DMS79 (cell line): Measurements from ENCODE around the gene TMPRSS2.
A peak's percentile ranks its signal among the peaks of the same experiment; 100 is the strongest.

Experiments used
- DNase-seq: peaks from one replicate; lab custom pipeline; 2025; lab: John Stamatoyannopoulos, UW

The TMPRSS2 gene

DNA sequence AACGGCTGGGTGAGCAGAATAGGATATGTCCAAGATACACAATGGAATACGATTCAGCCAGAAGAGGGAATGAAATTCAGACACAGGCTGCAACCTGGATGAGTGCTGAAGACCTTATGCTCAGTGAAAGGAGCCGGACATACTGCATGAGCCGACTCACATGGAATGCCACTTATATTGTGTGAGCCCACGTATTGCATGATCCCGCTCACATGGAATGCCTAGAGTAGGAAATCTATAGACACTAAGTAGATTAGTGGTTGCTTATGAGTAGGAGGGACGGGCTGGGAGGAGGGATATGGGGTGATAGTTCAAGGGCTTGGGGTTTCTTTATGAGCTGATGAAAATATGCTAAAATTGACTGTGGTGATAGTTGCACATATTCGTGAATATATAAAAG, 26.8 kb downstream of the TMPRSS2 start:
- DNase-seq = no peak

DNA sequence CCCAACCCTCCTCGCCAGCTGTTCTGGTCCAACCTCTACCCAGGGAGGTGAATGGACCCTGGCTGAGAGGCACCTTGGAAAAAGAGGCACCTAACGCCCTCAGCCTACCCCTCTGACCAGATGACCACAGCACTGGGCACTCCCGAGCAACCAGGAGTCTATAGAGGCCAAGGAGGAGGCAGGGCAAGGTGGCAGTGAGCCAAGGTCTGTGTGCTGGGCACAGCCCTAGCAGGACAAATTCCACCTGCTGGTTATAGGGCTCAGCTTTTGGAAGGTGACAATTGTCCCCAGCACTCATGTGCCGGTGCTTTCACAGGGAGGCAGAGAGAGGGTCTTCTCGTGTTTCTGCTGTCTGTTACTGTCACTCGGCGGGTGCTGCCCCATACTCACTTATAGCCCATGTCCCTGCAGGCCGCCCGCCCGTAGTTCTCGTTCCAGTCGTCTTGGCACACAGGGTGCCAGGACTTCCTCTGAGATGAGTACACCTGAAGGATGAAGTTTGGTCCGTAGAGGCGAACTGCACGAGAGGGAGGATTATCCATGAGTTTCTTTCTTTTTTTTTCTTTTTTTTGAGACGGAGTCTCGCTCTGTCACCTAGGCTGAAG, 27.8 kb downstream of the TMPRSS2 start:
- DNase-seq = no peak

DNA sequence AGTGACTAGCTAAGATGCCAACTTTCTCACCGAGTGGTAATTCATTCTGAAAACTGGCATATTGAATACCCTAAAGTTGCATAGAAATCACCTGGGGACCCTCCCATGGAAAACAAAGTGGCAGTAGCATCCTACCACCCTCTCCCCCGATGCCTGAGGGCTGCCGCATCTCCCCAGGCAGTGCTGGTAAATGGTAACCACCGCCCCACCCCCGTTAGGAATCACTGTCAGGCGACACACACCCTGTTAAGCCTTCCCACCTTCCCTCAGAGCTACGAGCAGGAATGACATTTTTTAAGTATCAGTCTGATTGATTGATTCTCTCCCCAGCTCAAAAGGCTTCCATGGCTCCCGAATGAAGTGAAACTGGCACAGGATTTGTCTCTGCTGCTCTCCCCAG, 28.3 kb downstream of the TMPRSS2 start:
- DNase-seq = no peak

DNA sequence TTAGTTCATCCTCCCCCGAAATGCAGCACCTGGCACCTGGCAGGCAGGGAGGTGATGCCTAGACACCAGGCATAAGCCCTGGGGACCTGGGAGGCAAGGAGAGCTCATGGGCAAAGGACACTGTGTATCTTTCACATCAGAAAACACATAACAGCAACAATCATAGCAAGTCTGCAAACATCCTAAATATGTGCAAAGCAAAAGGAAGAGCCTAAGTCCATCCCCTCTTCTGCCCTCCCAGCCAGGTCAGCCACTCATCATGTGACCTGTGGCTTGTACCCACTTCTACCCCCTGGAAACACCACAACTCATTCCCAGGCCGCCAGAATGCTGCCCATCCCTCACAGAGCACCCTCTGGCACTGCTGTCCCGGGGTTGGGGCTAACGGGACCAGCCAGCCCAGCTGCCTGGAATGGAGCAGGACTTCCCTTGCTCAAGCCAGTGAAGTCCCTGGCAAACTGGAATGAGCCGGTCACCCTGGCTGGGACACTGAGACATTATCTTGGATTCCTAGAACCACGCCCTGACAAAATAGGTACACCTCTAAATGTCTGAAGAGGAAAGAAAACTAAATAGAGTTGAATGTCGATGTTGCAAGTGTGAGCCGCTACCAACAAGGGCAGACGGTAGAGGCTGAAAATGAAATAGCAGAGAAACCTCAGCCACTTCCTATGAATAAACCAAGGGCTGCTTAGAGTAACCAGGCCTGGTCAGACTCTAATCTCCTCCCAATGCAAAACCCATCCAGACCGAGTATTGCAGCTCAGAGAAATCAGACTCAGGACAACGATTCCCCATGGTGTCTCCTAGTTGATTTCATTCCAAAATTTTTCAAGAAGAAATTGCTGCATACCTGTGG, 29.4 kb downstream of the TMPRSS2 start:
- DNase-seq = no peak

DNA sequence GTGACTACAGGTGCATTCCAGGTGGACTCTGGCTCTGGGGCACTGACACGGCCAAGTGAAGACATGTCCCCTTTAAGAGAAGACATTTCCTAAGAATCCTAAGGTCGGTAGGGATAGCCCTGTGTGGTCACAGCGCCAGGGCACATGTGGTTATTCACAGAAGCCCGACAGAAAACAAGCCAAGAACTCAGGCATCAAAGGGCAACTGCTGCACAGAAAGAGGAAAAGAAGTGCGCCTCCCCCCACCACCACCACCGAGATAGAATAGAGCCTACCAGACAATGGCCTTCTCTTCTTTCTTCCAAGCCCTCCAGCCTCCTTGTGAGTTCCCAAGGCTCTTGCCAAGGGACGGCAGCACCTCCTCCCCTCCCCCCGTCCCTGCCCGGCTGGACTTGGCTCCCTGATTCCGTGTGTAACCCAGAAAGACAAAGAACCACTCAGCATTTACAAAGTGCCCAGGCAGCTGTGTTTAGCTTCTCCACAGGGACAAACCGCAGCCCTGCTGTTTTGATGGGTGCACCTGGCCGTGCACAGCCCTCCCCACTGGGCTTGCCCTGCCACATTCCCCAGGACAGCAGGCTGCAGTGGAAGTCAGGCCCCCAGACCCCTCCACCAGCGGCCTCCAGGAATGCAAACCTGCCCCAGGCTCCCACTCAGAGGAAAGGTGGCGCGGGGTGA, 30.2 kb downstream of the TMPRSS2 start:
- peak; percentile 86 for DNase-seq

DNA sequence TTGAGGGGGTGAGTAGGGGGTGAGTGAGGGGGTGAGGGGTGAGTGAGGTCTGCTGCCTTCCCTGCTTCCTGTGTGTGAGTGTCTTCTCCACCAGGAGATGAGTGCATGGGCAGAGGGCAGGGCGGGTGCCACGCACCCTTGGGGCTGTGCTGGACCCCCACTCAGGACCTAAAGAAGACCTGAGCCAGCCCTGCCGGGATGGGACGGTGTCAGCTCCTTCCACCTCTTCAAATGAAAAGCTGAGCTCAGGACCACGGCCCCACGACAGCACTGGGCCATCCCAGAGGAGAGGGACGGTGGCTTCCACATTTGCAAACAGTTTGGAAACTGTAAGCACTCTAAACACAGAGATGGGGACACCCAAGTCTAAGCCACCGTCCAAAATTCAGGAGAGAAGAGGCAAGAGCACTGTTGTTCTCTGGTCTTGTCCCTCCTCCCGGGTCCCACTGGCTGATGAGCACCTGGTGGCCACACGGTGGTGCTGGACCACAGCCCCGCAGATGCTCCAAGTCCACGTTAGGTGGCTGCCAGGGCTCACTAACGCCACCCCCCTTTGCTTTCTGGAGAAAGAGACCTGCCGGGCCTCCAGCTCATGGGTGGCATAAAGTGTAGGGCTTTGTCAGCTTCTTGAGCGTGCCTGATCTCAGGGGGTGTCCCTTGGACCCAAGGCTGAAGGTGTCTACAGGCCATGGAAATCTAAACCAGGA, 32.1 kb downstream of the TMPRSS2 start:
- DNase-seq = no peak

DNA sequence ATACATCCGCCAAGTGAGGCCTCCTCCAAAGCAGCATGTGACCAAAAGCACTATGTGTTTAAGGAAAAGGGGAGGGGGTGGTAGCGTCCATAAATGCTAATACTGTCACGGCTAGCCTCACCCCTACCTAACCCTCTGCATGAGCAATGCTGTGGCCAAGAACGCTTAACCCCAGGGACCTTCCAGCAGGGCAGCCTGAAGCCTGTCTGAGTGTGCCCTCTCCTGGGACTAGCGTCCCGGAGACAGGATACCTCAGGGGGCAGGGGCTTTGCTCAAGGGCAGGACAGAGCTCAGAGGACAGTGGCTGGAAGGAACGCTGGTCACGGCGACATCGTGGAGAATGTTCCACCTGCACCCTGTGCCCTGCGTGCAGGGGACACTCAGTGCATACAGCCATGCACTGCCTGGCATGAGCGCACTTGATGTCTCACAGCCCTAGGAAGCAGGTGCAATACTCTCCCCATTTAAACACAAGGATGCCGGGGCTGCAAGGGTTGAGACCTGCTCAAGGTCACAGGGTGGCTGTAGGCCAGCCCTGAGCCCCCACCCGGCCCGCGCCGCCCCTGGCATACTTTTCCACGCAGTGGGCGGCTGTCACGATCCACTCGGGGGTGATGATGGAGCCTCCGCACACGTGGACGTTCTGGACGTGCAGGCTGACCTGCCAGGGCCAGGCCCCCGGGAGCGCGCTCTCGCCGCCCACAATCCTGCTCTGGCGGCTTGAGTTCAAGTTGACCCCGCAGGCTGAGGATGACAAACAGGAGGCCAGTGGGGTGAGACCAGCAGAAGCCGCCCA, 35.0 kb downstream of the TMPRSS2 start:
- no peak for DNase-seq

DNA sequence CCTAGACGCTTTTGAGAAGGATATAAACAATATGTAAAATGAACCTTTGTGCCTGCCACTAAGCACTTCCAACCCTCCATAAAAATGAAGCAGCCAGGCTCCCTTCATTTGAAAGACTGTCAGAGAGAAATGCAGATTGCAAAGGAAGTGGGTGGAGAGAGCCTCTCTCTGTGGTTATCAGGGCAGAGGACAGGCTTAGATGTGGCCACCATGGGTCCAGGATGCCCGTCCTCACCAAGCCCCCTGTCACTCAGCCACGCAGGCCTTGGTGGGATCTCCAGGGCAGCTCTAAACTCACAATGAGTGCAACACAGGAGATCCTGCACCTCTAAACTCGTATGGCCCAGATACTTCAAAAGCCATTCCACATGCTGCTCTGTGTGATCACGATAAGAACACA, 37.9 kb downstream of the TMPRSS2 start:
- no peak for DNase-seq

DNA sequence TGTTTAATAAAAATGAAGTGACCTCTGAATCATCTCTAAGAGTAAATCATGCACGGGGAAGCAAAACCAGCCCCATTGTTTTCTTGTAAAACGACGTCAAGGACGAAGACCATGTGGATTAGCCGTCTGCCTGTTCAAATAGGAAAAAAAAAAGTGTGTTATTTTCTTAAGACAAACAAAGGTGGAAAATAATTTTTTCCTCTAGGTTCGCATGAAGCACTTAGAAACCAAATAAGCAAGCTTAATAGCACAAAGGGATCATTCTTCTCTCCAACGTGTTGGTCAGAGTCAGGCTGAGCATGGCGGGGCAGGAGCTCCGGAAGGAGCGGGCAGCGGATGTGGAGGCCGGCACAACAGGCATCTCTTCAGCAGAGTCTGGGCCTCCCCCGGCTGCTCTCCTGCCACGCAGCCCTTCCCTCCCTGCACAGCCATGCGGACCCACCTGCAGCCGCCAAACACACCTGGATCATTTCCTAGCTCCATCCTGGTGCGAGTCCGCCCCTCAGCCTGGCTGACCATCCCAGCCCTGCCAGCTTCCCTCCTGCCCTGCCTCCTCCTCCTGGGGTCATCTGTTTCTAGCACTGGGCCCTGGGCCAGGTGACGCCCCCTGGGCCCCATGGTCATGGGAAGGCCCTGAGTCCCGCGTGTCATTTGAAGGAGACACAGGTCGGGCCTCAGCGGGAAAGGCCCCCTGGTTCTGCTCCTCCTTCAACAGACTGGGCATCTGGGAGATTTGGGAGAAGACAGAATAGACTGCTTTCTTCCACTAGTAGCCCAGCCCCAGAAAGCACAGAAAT, 41.7 kb downstream of the TMPRSS2 start:
- DNase-seq = peak; percentile 42

DNA sequence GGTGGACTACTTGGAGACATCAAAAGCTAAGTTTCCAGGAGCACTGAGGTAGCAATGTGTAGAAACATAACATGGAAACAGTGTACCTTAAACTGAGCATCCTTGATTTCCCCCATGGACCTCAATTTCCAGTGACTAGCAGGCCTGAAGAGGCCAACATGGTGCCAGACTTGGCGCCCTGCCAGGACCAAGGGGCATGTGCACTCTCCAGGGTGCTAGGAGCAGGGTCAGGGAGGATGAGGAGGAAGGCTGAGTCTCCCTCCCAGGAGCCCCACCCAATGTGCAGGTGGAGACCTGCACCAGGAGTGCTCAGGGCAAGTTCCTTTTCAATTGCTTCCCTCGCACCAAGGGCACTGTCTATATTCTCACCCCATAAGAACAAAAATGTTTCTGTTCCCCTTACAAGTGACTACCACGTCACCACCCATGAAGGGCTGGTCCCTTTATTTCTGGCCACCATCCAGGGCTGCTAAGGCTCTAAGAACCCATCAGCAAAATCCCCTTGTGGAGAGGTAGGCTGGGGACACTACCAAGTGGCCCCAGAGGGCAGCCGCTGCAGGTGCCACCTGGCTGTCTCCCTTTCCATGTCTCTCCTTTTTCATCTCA, 42.7 kb downstream of the TMPRSS2 start:
- peak; percentile 27 for DNase-seq

DNA sequence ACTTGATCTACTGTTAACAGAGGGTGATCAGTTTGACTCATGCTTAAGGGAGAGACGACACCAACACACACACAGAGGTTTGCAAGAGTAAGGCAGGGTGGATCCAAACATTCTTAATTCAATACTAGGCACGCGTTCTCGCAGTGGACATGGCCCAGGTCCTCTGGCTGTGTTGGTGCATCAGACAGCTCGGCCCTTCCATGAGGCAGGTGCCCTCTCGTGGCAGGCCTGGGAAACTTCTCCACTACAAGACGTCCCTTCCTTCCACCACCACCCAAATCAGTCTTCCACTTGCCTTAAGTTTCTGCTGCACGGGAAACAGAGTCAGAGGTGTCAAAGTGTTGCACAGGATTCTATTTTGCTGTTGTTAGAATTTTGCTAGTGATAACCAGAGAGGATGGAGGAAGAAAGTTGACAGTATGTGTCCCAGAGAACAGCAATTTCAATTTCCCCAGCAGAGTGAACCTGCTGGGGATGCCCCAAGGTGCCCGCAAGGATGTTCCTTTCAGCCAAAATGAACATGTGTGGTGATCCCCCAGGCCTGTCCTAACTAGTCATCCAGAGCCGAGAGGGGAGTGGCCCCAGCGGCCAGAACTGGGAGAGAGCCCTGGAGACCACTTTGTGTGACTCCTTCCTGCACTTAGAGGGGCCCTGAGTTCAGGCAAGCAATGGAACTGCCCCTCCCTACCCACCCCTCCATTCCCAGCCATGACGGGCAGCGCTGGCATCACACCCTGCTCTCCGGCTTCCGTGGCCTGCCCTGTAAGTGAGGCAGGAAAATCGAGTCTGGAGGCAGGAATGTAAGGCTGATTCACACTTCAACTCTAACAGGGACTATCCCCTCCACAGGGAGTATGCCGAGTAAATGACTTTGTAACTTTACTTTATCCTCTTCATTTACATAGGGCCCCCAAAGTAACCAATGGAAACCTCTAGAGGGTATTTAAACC, 47.1 kb downstream of the TMPRSS2 start:
- DNase-seq = no peak

DNA sequence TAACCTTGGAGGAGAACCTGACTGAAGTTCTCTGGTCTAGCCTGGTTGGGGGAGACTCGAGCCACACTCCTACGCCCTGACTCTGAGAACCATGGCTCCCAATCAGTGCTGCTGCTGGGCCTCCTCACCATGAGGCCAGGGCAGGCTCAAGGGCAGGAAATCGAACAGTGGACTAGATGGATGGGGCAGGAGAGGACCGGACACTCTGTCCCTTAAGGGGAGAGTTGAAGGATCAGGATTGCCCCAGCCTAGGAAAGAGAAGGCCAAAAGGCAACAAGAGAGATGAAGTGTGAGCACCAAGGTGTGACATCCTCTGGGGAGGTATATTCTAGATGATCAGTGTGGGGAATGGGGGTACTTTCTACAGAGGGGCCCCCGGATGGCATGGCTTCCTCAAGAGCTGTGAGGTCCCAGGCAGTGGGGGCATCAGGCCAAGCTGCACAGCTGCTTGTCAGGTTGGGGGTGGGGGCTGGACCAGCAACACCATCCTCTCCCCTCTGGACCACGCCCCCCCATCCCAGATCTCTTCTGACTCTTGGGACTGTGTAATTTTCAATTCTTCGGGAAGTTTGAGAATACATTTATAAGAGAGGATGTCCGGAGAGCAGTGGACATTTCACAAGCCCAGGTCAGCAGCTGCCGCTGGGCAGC, 47.9 kb downstream of the TMPRSS2 start:
- DNase-seq = no peak

DNA sequence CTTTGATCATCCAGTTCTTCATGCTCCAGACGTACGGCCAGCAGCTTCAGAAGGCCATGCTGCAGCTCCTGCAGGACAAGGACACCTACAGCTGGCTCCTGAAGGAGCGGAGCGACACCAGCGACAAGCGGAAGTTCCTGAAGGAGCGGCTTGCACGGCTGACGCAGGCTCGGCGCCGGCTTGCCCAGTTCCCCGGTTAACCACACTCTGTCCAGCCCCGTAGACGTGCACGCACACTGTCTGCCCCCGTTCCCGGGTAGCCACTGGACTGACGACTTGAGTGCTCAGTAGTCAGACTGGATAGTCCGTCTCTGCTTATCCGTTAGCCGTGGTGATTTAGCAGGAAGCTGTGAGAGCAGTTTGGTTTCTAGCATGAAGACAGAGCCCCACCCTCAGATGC, 49.4 kb downstream of the TMPRSS2 start:
- DNase-seq = no peak

DNA sequence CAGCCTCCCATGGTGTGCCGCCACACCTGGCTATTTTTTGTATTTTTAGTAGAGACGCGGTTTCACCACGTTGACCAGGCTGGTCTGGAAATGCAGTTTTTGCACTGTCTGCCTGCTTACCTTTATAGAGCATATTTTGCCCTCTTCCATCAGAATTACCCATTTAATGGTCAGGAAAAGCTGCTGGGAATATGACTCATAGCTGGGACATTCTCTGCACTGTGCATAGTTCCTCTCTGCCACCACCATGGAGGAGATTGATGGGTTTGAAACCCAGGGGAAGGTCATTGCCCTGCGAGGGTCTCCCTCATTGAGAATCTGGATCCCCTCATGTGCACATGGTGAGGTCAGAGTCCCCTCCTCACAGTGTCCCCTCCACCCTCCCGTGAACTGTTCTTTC, 49.8 kb downstream of the TMPRSS2 start:
- no peak for DNase-seq

DNA sequence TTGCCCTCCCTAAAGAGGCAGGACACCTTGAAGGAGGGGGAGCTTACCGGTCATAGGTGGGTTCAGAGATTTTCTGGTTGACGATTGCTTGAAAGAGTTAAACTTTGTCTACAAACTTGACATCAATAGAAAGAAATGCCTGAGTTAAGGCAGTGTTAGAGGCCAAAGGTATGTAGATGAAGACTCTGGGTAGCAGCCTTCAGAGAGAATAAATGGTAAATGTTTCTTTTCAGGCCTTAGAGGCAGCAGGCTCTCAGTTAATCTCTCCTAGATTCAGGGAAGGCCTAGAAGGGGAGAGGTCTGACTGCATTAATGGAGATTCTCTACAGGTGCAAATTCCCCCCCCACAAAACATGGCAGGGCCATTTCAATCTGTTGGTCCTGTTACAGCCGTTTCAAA, 54.2 kb downstream of the TMPRSS2 start:
- DNase-seq = no peak

DNA sequence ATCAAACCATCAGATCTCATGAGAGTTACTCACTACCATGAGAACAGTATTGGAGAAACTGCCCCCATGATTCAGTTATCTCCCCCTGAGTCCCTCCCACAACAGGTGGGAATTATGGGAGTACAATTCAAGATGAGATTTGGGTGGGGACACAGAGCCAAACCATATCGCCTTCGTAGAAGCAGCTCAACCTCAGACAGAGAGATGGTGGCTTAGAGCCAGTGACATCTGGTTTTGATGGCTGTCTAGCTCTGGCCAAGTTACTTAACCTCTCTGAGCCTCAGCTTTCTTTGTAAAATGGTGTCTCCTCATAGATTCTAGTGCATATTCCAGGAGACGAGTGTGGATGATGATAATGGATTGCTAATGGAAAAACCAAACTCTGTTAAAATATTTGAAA, 54.8 kb downstream of the TMPRSS2 start:
- DNase-seq = no peak

DNA sequence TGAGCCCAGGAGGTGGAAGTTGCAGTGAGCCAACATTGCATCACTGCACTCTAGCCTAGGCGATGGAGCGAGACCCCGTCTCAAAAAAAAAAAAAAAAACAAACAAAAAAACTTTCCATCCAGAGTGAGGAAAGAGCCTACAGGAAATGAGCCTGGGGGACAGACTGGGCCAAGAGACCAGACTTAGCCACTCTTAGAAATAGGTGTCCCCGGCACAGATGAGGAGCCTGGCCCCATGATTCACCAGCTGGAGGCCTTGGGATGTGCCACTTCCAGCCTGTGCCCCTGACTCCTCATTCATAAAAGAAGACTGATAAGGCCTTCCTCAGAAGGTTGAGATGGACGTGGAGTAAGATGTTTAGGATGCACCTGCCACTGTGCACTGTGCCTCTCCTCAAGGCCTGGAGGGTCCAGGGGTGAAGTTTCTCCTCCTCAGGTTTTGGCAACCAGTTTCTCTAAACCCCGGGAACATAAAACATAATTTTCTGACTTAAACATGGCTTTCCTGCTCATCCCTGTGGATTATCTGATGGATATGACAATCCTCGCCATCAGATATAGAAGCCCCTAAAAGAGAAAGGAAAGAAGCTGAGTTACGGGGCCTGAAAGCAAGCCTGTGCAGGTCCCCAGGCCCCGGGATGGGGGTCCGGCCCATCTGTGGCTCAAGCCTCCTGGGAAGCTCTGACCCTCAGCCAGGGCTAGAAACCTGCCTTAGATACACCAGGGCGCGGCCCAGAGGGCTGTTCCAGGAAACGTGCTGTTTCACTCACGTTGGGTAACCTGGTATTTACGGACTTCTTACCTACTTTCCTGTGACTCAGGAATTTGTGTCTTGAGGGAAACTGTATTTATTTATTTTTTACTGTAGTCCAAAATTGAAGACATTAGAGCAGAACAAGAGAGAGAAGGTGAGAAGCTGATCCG, 55.9 kb downstream of the TMPRSS2 start:
- no peak for DNase-seq

DNA sequence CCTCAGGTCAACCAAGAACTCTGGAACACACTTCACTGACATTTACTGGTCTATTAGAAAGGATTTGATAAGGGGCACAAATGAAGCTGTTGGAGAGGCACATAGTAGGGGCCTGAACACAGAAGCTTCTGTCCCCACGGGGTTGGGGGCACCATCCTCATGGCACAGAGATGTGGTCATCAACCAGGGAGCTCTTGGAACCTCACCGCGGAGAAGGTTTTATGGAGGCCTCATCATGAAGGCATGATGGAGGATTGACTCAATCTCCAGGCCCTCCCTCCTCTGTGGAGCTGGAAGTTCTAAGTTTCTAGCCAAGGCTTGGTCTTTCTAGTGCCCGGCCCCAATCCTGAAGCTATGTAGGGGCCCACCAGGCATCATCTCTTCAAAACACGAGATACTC, 58.3 kb downstream of the TMPRSS2 start:
- DNase-seq = no peak
